DOHH2 (cell line): ENCODE results near the gene NUTM1.
"Not testable (repeated sequence)": the region's sequence is repeated elsewhere in the genome, so short reads cannot be mapped to it uniquely, and the experiment has no call there.

Experiments
- CTCF ChIP-seq: fragments of 200-600 bp; sonication (generic); IDR thresholded peaks from one replicate; pipeline ENCODE4 v1.5.1; 2014; ENCODE audit warnings: antibody characterized with exemption, mild to moderate bottlenecking, low read depth, low read length; ENCODE audit not compliant: poor library complexity, severe bottlenecking
- EZH2phosphoT487 ChIP-seq: fragments of 200-600 bp; sonication (generic); IDR thresholded peaks from 2 replicates; pipeline ENCODE4 v1.6.1; 2017; ENCODE audit warnings: borderline replicate concordance, mild to moderate bottlenecking, antibody characterized with exemption, low read length, moderate library complexity, mixed read lengths

- TF ChIP-seq CTCF, EZH2phosphoT487: not testable (repeated sequence)
Measured at GRCh38 chr15:34375541-34375940, 32.4 kb downstream of the NUTM1 start.
